ENCODE results near the gene C1R. TPM values are rescaled to one million over a fixed set of nuclear protein-coding genes. Genes with fewer than 3 reads are reported as not detected.

The C1R gene
- total RNA-seq, 4 donors from 2014 or later: 47.5 to 97.8 (median 74.9) TPM

- Histone ChIP-seq H3K9me3 (no peaks in the 10 kb centered on the region), H3K27me3 (no peaks in the 10 kb centered on the region), H3K4me3 (peak overlapping the region; percentile 40 to 53 (median 44)), H3K27ac (peak overlapping the region; percentile 78 to 80 (median 79)), H3K36me3 (peaks cover 0 to 8% of the 10 kb centered on the region in 2 donors), H3K4me1 (peaks cover 14 to 25% of the 10 kb centered on the region in 2 donors)
- in situ Hi-C loops (cut with MboI; ENCODE audit: low sequenced_read_pairs in 4 of 4) (loop anchor here in 3 of 4 donors (5.0 kb wide), 2 partner anchors 46 to 51 kb away; partner anchors contain the start of gene C1RL (in 1 of the 3)), intact Hi-C loops (cut with DNase I; ENCODE audit: low total_unique reads) (no loop called here)
- ATAC-seq (peak in 1 of 2 donors; percentile 14), DNase-seq (no peak)
- TF ChIP-seq POLR2A (IDR thresholded peaks at IDR 0.05) (no peak), CTCF (IDR thresholded peaks at IDR 0.05 in 4 of 5, conservative IDR thresholded peaks at IDR 0.05 in 1 of 5) (no peak)
These were observed 31.1 kb downstream of the C1R start for GRCh38 chr12:7061138-7061537.

GRCh38 chr12:7060353-7060954 lies 31.8 kb downstream of the C1R start, which contains the start of gene C1S:
TSS of gene C1S (plus strand) at chr12:7060718. CDS start at chr12:7061913, 1,195 bp downstream.
- peaks cover 0 to 5% of the 10 kb centered on the region in 2 donors for H3K36me3 ChIP-seq
- in situ Hi-C loops (cut with MboI; ENCODE audit: low sequenced_read_pairs in 4 of 4) (loop anchor here in 3 of 4 donors (5.0 kb wide), 2 partner anchors 47 to 52 kb away; partner anchors contain the start of gene C1RL (in 1 of the 3)), intact Hi-C loops (cut with DNase I; ENCODE audit: low total_unique reads) (loop anchor here (1.0 kb wide), 3 partner anchors 32 to 53 kb away; partner anchors contain the start of genes C1R and C1RL)
- peak; percentile 79 to 87 for DNase-seq
- H3K4me3 ChIP-seq: peak within 1 kb of the TSS; percentile 40 to 53 (median 44)
- peak within 1 kb of the TSS; percentile 78 to 80 (median 79) for H3K27ac ChIP-seq
- no peaks in the 10 kb centered on the region for H3K27me3 ChIP-seq
- peak; percentile 99 for ATAC-seq
- H3K4me1 ChIP-seq: peaks cover 14 to 25% of the 10 kb centered on the region in 2 donors
- H3K9me3 ChIP-seq: no peaks in the 10 kb centered on the region
- TF ChIP-seq POLR2A (IDR thresholded peaks at IDR 0.05) (peak; percentile 35 to 41), CTCF (IDR thresholded peaks at IDR 0.05 in 4 of 5, conservative IDR thresholded peaks at IDR 0.05 in 1 of 5) (peak; percentile 86 to 97 (median 91))

GRCh38 chr12:7059780-7060179 lies 32.5 kb downstream of the C1R start:
- Histone ChIP-seq H3K4me3 (no peak overlapping the region), H3K36me3 (peaks cover 0 to under 1% of the 10 kb centered on the region in 2 donors), H3K27me3 (no peaks in the 10 kb centered on the region), H3K9me3 (no peaks in the 10 kb centered on the region), H3K4me1 (peaks cover 14 to 25% of the 10 kb centered on the region in 2 donors), H3K27ac (peak overlapping the region; percentile 78 to 80 (median 79))
- no peak for TF ChIP-seq CTCF (IDR thresholded peaks at IDR 0.05 in 4 of 5, conservative IDR thresholded peaks at IDR 0.05 in 1 of 5)
- no peak for TF ChIP-seq POLR2A (IDR thresholded peaks at IDR 0.05)
- no peak for ATAC-seq
- intact Hi-C loops (cut with DNase I; ENCODE audit: low total_unique reads): loop anchor here (1.0 kb wide), 3 partner anchors 33 to 54 kb away; partner anchors contain the start of genes C1R and C1RL
- DNase-seq: no peak
- in situ Hi-C loops (cut with MboI; ENCODE audit: low sequenced_read_pairs in 4 of 4): loop anchor here in 3 of 4 donors (5.0 kb wide), 3 partner anchors 33 to 53 kb away; partner anchors contain the start of genes C1R (in 1 of the 3) and C1RL (in 1 of the 3)

- Histone ChIP-seq H3K36me3 (no peaks in the 10 kb centered on the region), H3K9me3 (no peaks in the 10 kb centered on the region), H3K27me3 (no peaks in the 10 kb centered on the region), H3K4me1 (peaks cover 14 to 25% of the 10 kb centered on the region in 2 donors), H3K27ac (no peak overlapping the region), H3K4me3 (no peak overlapping the region)
- in situ Hi-C loops (cut with MboI; ENCODE audit: low sequenced_read_pairs in 4 of 4) (loop anchor here in 1 of 4 donors (5.0 kb wide), 1 partner anchor 33 kb away; the partner anchor contains the start of gene C1R), intact Hi-C loops (cut with DNase I; ENCODE audit: low total_unique reads) (no loop called here)
- DNase-seq (no peak), ATAC-seq (no peak)
- TF ChIP-seq POLR2A (IDR thresholded peaks at IDR 0.05): no peak
- no peak for TF ChIP-seq CTCF (IDR thresholded peaks at IDR 0.05 in 4 of 5, conservative IDR thresholded peaks at IDR 0.05 in 1 of 5)
These were observed 33.3 kb downstream of the C1R start for GRCh38 chr12:7058850-7059395.

Data from gastrocnemius medialis (tissue), 4 donors.